K562 (cell line): Measurements from ENCODE around the gene UTP14C. TPM values are rescaled to one million over a fixed set of nuclear protein-coding genes. Genes with fewer than 3 reads are reported as not detected.

Experiments used
- ARID1B ChIP-seq: fragments of 450-650 bp; IDR thresholded peaks from 2 replicates; pipeline ENCODE4 v1.6.1; 2016; ENCODE audit warnings: antibody characterized with exemption, mild to moderate bottlenecking, inconsistent platforms
- ATF1 ChIP-seq, 2 experiments: fragments of 450-650 bp in 1 of 2; IDR thresholded peaks; 2 replicates each; pipeline ENCODE4 v1.6.1; 2016; ENCODE audit warnings: missing compliant biosample characterization in 1 of 2, missing genetic modification characterization in 1 of 2
- CEBPG ChIP-seq, 3 experiments: fragments of 200-800 bp in 1 of 3; sonication (Bioruptor generic) in 1 of 3; sonication (generic) in 1 of 3; formaldehyde crosslinking in 1 of 3; IDR thresholded peaks in 2 of 3; conservative IDR thresholded peaks in 1 of 3; 2 replicates each; pipeline versions ENCODE4 v1.6.1 to v1.8.0; 2016 to 2022; ENCODE audit warnings: missing compliant biosample characterization in 2 of 3, missing genetic modification characterization in 2 of 3, mild to moderate bottlenecking in 1 of 3, missing genetic modification reagents in 1 of 3
- DNMT1 ChIP-seq: fragments of 450-650 bp; IDR thresholded peaks from 2 replicates; pipeline ENCODE4 v1.6.1; 2016; ENCODE audit warnings: antibody characterized with exemption, mild to moderate bottlenecking
- E2F6 ChIP-seq, 2 experiments: IDR thresholded peaks; 2 replicates each; pipeline ENCODE4 v1.6.1; 2011; ENCODE audit warnings: borderline replicate concordance in 1 of 2, control low read depth in 1 of 2, low read depth in 1 of 2, low read length in 1 of 2, mild to moderate bottlenecking in 1 of 2, mixed read lengths in 1 of 2, moderate library complexity in 1 of 2; ENCODE audit not compliant: insufficient read depth in 1 of 2, insufficient read length in 1 of 2, poor library complexity in 1 of 2, severe bottlenecking in 1 of 2; ENCODE audit errors: extremely low read depth in 1 of 2
- FOSL1 ChIP-seq: fragments of 200-800 bp; sonication (Bioruptor generic); conservative IDR thresholded peaks from 2 replicates; pipeline ENCODE4 v1.6.1; 2016; ENCODE audit warnings: missing genetic modification characterization, missing compliant biosample characterization
- FOXP4 ChIP-seq: sonication (generic); formaldehyde crosslinking; IDR thresholded peaks from 2 replicates; pipeline ENCODE4 v1.8.0; 2022; ENCODE audit warnings: mild to moderate bottlenecking, missing genetic modification reagents, borderline replicate concordance
- MCM5 ChIP-seq: fragments of 450-650 bp; IDR thresholded peaks from 2 replicates; pipeline ENCODE4 v1.6.1; 2016; ENCODE audit warnings: low read depth
- MNT ChIP-seq, 2 experiments: fragments of 450-650 bp; conservative IDR thresholded peaks; 2 replicates each; pipeline ENCODE4 v1.6.1; 2017; ENCODE audit warnings: mild to moderate bottlenecking in 2 of 2, moderate library complexity in 2 of 2
- MYC ChIP-seq, 2 experiments: fragments of 250-450 bp in 1 of 2; sonication (Bioruptor Pico) in 1 of 2; IDR thresholded peaks; 2 replicates each; pipeline versions ENCODE4 v1.5.1 to v1.6.1; 2012 to 2021; ENCODE audit warnings: low read depth in 2 of 2, borderline replicate concordance in 1 of 2, improper control_type of control experiment in 1 of 2, low read length in 1 of 2, mild to moderate bottlenecking in 1 of 2, moderate library complexity in 1 of 2
- NONO ChIP-seq, 2 experiments: fragments of 200-400 bp in 1 of 2; fragments of 450-650 bp in 1 of 2; formaldehyde crosslinking in 1 of 2; IDR thresholded peaks; 2 replicates each; pipeline ENCODE4 v1.6.1; 2017; ENCODE audit warnings: low read depth in 2 of 2, mild to moderate bottlenecking in 2 of 2, moderate library complexity in 2 of 2, low read length in 1 of 2
- NR4A1 ChIP-seq, 2 experiments: fragments of 250-450 bp in 1 of 2; fragments of 450-650 bp in 1 of 2; sonication (Bioruptor Pico) in 1 of 2; IDR thresholded peaks; 2 replicates each; pipeline versions ENCODE4 v1.4.0 to v1.6.1; 2016 to 2020; ENCODE audit warnings: mild to moderate bottlenecking in 2 of 2, missing compliant biosample characterization in 1 of 2, missing genetic modification characterization in 1 of 2, moderate library complexity in 1 of 2
- TBP ChIP-seq: optimal IDR thresholded peaks from 2 replicates; pipeline ENCODE3; 2011; ENCODE audit warnings: low read depth, low read length, improper control_type of control experiment
- ZNF592 ChIP-seq: fragments of 450-650 bp; IDR thresholded peaks from 2 replicates; pipeline ENCODE4 v1.6.1; 2017; ENCODE audit warnings: antibody characterized with exemption, mild to moderate bottlenecking
- polyA plus RNA-seq, 8 experiments: library from polyadenylated mRNA; depleted of rRNA in 4 of 8; stranded (reverse) in 5 of 8; unstranded in 3 of 8; fragments of >200 nt; fragmentation: Nextera tagmentation in 2 of 8; fragmentation: Illumina TruSeq in 1 of 8; extraction: Ambion mirVana in 2 of 8; extraction: Trizol in 1 of 8; gene quantifications; 2 replicates each; pipeline versions ENCODE4 v1.2.1 to v1.2.3, GENCODE V29; 2011 to 2014; ENCODE audit warnings: inconsistent platforms in 1 of 8, missing spikeins in 1 of 8
- total RNA-seq, 7 experiments: library from RNA; depleted of rRNA in 6 of 7; stranded (reverse); fragments of >200 nt in 6 of 7; fragmentation: Illumina TruSeq in 2 of 7; extraction: Trizol in 2 of 7; gene quantifications; 2 replicates each; pipeline versions ENCODE4 v1.2.1 to v1.2.3, GENCODE V29; 2011 to 2021; ENCODE audit warnings: low replicate concordance in 1 of 7

Gene UTP14C
- total and polyA plus RNA-seq, 9 of the 15 experiments (the other 6 are each of a cell fraction or from before 2014, with no cell fraction given), result 3.4 to 10.3 (median 6.0) TPM

GRCh38 chr13:51978796-51979556, 45.5 kb upstream of the UTP14C start (continued):
- TF ChIP-seq MYC (IDR thresholded peaks at IDR 0.05; ENCODE audit: low read depth, low read length) (peak; percentile 52; the same call in 1 of the 2 replicates), MYC (CRISPR knock-in tag; IDR thresholded peaks at IDR 0.05; ENCODE audit: borderline replicate concordance, low read depth) (no peak), ATF1 (CRISPR knock-in tag; IDR thresholded peaks at IDR 0.05) (no peak), ATF1 (tag; IDR thresholded peaks at IDR 0.05) (peak; percentile 70), ZNF592 (peak; percentile 81), DNMT1 (no peak), NONO (IDR thresholded peaks at IDR 0.05; ENCODE audit: low read depth in 2 of 2, low read length in 1 of 2) (no peak), TBP (peak; percentile 33), MNT (conservative IDR thresholded peaks at IDR 0.05) (peak in 1 of 2 experiments; percentile 54; a peak in 2 of 4 replicates), FOXP4 (CRISPR knock-in tag) (no peak), NR4A1 (CRISPR knock-in tag; IDR thresholded peaks at IDR 0.05) (no peak), NR4A1 (tag; IDR thresholded peaks at IDR 0.05) (peak; percentile 57; the same call in 1 of the 2 replicates), CEBPG (CRISPR knock-in tag; IDR thresholded peaks at IDR 0.05) (peak; percentile 93), CEBPG (tag; conservative IDR thresholded peaks at IDR 0.05 in 1 of 2, IDR thresholded peaks at IDR 0.05 in 1 of 2) (peak; percentile 86 to 90), FOSL1 (tag) (0 out of 2 replicates have a peak, but pooled peaks have one; percentile 12), ARID1B (0 out of 2 replicates have a peak, but pooled peaks have one; percentile 18), E2F6 (IDR thresholded peaks at IDR 0.05; ENCODE audit: borderline replicate concordance in 1 of 2, extremely low read depth in 1 of 2, insufficient read depth in 1 of 2, insufficient read length in 1 of 2, low read depth in 1 of 2, low read length in 1 of 2, poor library complexity in 1 of 2, severe bottlenecking in 1 of 2) (peak in 1 of 2 experiments; percentile 31), MCM5 (no peak)
